ENCODE data around the gene DHCR24. TPM values are rescaled to one million over a fixed set of nuclear protein-coding genes. Genes with fewer than 3 reads are reported as not detected.

DHCR24 gene
- total and polyA plus RNA-seq, 2 experiments from 2014 or later: 124 to 453 TPM

- Histone ChIP-seq H4K20me1 (replicated peaks; ENCODE audit: insufficient read depth) (no peaks in the 10 kb centered on the region; the same call in 1 of the 2 replicates), H3K4me3 (no peak overlapping the region), H3K27ac (ENCODE audit: low read depth) (no peak overlapping the region), H3K4me1 (ENCODE audit: insufficient read depth) (no peaks in the 10 kb centered on the region), H2AFZ (no peak overlapping the region), H3K79me2 (replicated peaks; ENCODE audit: insufficient read depth) (no peaks in the 10 kb centered on the region), H3K9me2 (ENCODE audit: insufficient read depth) (no peaks in the 10 kb centered on the region), H3K27me3 (ENCODE audit: insufficient read depth) (no peaks in the 10 kb centered on the region), H3K4me2 (no peak overlapping the region), H3K36me3 (ENCODE audit: insufficient read depth) (no peaks in the 10 kb centered on the region), H3F3A (replicated peaks; ENCODE audit: low read depth) (0 out of 2 replicates have a peak, but pooled peaks cover 4% of the 10 kb centered on the region)
- DNase-seq (ENCODE audit: low spot score) (no peak), ATAC-seq (no peak)
- H3K36me3 Mint-ChIP-seq (ENCODE audit: low read depth): no peaks in the 10 kb centered on the region; the same call in 2 of the 3 replicates
- no peak for TF ChIP-seq REST (IDR thresholded peaks at IDR 0.05; ENCODE audit: unreplicated experiment)
- TF ChIP-seq CTCF (conservative IDR thresholded peaks at IDR 0.05; ENCODE audit: low read depth in 2 of 2): no peak
- TF ChIP-seq, protein P1, sequence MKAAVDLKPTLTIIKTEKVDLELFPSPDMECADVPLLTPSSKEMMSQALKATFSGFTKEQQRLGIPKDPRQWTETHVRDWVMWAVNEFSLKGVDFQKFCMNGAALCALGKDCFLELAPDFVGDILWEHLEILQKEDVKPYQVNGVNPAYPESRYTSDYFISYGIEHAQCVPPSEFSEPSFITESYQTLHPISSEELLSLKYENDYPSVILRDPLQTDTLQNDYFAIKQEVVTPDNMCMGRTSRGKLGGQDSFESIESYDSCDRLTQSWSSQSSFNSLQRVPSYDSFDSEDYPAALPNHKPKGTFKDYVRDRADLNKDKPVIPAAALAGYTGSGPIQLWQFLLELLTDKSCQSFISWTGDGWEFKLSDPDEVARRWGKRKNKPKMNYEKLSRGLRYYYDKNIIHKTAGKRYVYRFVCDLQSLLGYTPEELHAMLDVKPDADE (IDR thresholded peaks at IDR 0.05): no peak
- no peak for TF ChIP-seq NANOG (IDR thresholded peaks at IDR 0.05; ENCODE audit: borderline replicate concordance)
- no peaks in the 10 kb centered on the region for H3K4me1 Mint-ChIP-seq
- no peaks in the 10 kb centered on the region for H3K27me3 Mint-ChIP-seq (ENCODE audit: insufficient read depth, low read depth, poor library complexity)
- no peak overlapping the region for H3K27ac Mint-ChIP-seq
- no peaks in the 10 kb centered on the region for H3K9me3 Mint-ChIP-seq
- no peak overlapping the region for H3K4me3 Mint-ChIP-seq
These were observed 44.6 kb downstream of the DHCR24 start for GRCh38 chr1:54842206-54842915.

GRCh38 chr1:54839824-54840223, 47.2 kb downstream of the DHCR24 start:
- no peak overlapping the region for H3K4me3 ChIP-seq
- no peak for TF ChIP-seq NANOG (IDR thresholded peaks at IDR 0.05; ENCODE audit: borderline replicate concordance)
- TF ChIP-seq ZNF331 (CRISPR knock-in tag; IDR thresholded peaks at IDR 0.05; ENCODE audit: low read depth): no peak
- no peak for TF ChIP-seq EZH2 (IDR thresholded peaks at IDR 0.05; ENCODE audit: low read depth, unreplicated experiment)
- TF ChIP-seq EZH2phosphoT487 (IDR thresholded peaks at IDR 0.05; ENCODE audit: unreplicated experiment): no peak
- ATAC-seq (no peak), DNase-seq (ENCODE audit: low spot score) (no peak)
- H3K36me3 Mint-ChIP-seq (ENCODE audit: low read depth): no peaks in the 10 kb centered on the region; the same call in 2 of the 3 replicates
- H3K4me3 Mint-ChIP-seq: no peak overlapping the region
- H3F3A ChIP-seq (replicated peaks; ENCODE audit: low read depth): no peaks in the 10 kb centered on the region
- no peaks in the 10 kb centered on the region for H3K36me3 ChIP-seq (ENCODE audit: insufficient read depth)
- no peak overlapping the region for H3K27ac ChIP-seq (ENCODE audit: low read depth)
- H3K4me1 ChIP-seq (ENCODE audit: insufficient read depth): no peaks in the 10 kb centered on the region
- no peaks in the 10 kb centered on the region for H3K79me2 ChIP-seq (replicated peaks; ENCODE audit: insufficient read depth)
- peaks cover 11% of the 10 kb centered on the region for H3K27me3 Mint-ChIP-seq (ENCODE audit: insufficient read depth, low read depth, poor library complexity)
- no peaks in the 10 kb centered on the region for H3K9me3 Mint-ChIP-seq
- no peak overlapping the region for H3K4me2 ChIP-seq
- H3K27me3 ChIP-seq (ENCODE audit: insufficient read depth): no peaks in the 10 kb centered on the region
- no peaks in the 10 kb centered on the region for H4K20me1 ChIP-seq (replicated peaks; ENCODE audit: insufficient read depth)
- H2AFZ ChIP-seq: no peak overlapping the region
- H3K4me1 Mint-ChIP-seq: peaks cover 4% of the 10 kb centered on the region; the same call in 1 of the 3 replicates
- no peaks in the 10 kb centered on the region for H3K9me2 ChIP-seq (ENCODE audit: insufficient read depth)
- no peak overlapping the region for H3K27ac Mint-ChIP-seq
